MM.1S (cell line): ENCODE measurements around the gene ZNF212.

Source experiments
- EZH2 ChIP-seq: fragments of 300-600 bp; sonication (generic); optimal IDR thresholded peaks from 2 replicates; pipeline ENCODE3; 2017; ENCODE audit warnings: low read depth, mild to moderate bottlenecking, antibody characterized with exemption, low read length, mixed read lengths
- EZH2phosphoT487 ChIP-seq: fragments of 300-600 bp; sonication (generic); IDR thresholded peaks from 2 replicates; pipeline ENCODE4 v1.6.1; 2018; ENCODE audit warnings: antibody characterized with exemption, low read length
- TF ChIP-seq, protein P1 (sequence below): fragments of 300-600 bp; sonication (generic); IDR thresholded peaks from 2 replicates; pipeline ENCODE4 v1.5.1; 2016; ENCODE audit warnings: antibody characterized with exemption, low read length, mixed read lengths

DNA sequence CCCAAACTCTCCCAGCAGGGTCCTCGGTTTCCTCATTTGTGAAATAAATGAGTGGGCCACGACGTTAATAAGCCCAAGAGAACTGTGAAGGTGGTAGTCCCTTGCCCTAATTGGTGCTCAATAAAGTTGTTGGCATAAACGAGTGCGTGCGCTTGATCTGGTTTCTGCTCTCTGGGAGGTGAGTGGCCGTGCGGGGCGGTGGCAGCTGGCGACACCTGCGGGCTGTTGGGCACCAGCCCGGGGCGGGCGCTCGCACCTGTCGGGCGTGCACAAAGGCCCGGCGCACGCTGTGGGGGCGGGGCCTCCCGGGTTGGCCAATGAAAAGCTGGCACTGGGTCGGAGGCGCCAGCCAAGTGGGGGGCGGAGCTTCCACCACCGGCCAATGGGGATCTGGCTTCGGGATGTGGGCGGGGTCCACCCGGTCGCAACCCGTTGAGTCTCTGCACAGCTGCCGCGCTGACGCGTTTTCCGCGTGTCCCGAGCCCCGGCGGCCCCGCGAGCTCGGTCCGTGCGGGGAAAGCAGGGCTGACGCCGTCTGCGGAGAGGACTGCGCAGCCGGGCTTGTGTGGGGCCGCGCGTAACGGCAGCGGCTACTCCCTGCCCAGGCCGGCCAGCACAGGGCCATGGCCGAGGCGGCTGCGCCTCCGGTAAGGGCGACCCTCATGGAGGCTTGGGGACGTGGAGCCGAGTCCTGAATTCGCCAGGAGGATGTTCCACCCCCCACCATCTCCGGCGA lies 45.6 kb downstream of the ZNF212 start:
- TF ChIP-seq, protein P1, sequence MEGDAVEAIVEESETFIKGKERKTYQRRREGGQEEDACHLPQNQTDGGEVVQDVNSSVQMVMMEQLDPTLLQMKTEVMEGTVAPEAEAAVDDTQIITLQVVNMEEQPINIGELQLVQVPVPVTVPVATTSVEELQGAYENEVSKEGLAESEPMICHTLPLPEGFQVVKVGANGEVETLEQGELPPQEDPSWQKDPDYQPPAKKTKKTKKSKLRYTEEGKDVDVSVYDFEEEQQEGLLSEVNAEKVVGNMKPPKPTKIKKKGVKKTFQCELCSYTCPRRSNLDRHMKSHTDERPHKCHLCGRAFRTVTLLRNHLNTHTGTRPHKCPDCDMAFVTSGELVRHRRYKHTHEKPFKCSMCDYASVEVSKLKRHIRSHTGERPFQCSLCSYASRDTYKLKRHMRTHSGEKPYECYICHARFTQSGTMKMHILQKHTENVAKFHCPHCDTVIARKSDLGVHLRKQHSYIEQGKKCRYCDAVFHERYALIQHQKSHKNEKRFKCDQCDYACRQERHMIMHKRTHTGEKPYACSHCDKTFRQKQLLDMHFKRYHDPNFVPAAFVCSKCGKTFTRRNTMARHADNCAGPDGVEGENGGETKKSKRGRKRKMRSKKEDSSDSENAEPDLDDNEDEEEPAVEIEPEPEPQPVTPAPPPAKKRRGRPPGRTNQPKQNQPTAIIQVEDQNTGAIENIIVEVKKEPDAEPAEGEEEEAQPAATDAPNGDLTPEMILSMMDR = peak; percentile 64
- TF ChIP-seq EZH2 = no peak
- TF ChIP-seq EZH2phosphoT487 = no peak
